HepG2 (cell line): Measurements from ENCODE around the gene CIITA. TPM values are rescaled to one million over a fixed set of nuclear protein-coding genes. Genes with fewer than 3 reads are reported as not detected.
A peak's percentile ranks its signal among the peaks of the same experiment; 100 is the strongest.

Experiments
- BRF2 ChIP-seq: sonication (generic); formaldehyde crosslinking; IDR thresholded peaks from 2 replicates; pipeline ENCODE4 v1.8.1; 2022; ENCODE audit warnings: mild to moderate bottlenecking, missing genetic modification reagents
- HOXA3 ChIP-seq: sonication (generic); formaldehyde crosslinking; IDR thresholded peaks from 2 replicates; pipeline ENCODE4 v1.5.0; 2020; ENCODE audit warnings: missing genetic modification reagents
- MXI1 ChIP-seq: IDR thresholded peaks from 3 replicates; pipeline ENCODE4 v1.6.1; 2012; ENCODE audit warnings: low read depth, low read length, inconsistent platforms, borderline replicate concordance
- NFKB2 ChIP-seq: sonication (generic); formaldehyde crosslinking; IDR thresholded peaks from 2 replicates; pipeline ENCODE4 v1.4.0; 2020; ENCODE audit warnings: missing genetic modification reagents, borderline replicate concordance
- RNF219 ChIP-seq: sonication (generic); formaldehyde crosslinking; IDR thresholded peaks from 2 replicates; pipeline ENCODE4 v1.5.0; 2020; ENCODE audit warnings: mild to moderate bottlenecking, missing genetic modification reagents
- TOPORS ChIP-seq: sonication (generic); formaldehyde crosslinking; IDR thresholded peaks from 2 replicates; pipeline ENCODE4 v1.8.0; 2023; ENCODE audit warnings: mild to moderate bottlenecking, missing genetic modification reagents
- ZBTB38 ChIP-seq: sonication (generic); formaldehyde crosslinking; IDR thresholded peaks from 2 replicates; pipeline ENCODE4 v1.5.1; 2020; ENCODE audit warnings: mild to moderate bottlenecking, missing genetic modification reagents
- ZBTB7A ChIP-seq: sonication (generic); formaldehyde crosslinking; IDR thresholded peaks from 2 replicates; pipeline ENCODE4 v1.8.0; 2022; ENCODE audit warnings: mild to moderate bottlenecking, missing genetic modification reagents
- ZFP36L1 ChIP-seq: sonication (generic); formaldehyde crosslinking; IDR thresholded peaks from 2 replicates; pipeline ENCODE4 v1.8.0; 2022; ENCODE audit warnings: mild to moderate bottlenecking, missing genetic modification reagents, moderate library complexity
- ZFP82 ChIP-seq: sonication (generic); formaldehyde crosslinking; IDR thresholded peaks from 2 replicates; pipeline ENCODE4 v1.5.1; 2020; ENCODE audit warnings: mild to moderate bottlenecking, missing genetic modification reagents, borderline replicate concordance
- ZFX ChIP-seq: sonication (generic); formaldehyde crosslinking; IDR thresholded peaks from 2 replicates; pipeline ENCODE4 v1.4.0; 2020; ENCODE audit warnings: mild to moderate bottlenecking, low read depth, missing genetic modification reagents, moderate library complexity
- ZNF33B ChIP-seq: sonication (generic); formaldehyde crosslinking; IDR thresholded peaks from 2 replicates; pipeline ENCODE4 v1.5.1; 2020; ENCODE audit warnings: mild to moderate bottlenecking, missing genetic modification reagents
- ZNF350 ChIP-seq: sonication (generic); formaldehyde crosslinking; IDR thresholded peaks from 2 replicates; pipeline ENCODE4 v1.4.0; 2020; ENCODE audit warnings: mild to moderate bottlenecking, low read depth, missing genetic modification reagents, borderline replicate concordance
- ZNF556 ChIP-seq: sonication (generic); formaldehyde crosslinking; IDR thresholded peaks from 2 replicates; pipeline ENCODE4 v1.4.0; 2020; ENCODE audit warnings: mild to moderate bottlenecking, missing genetic modification reagents, borderline replicate concordance
- ZNF616 ChIP-seq: sonication (generic); formaldehyde crosslinking; IDR thresholded peaks from 2 replicates; pipeline ENCODE4 v1.5.0; 2020; ENCODE audit warnings: low read depth, mild to moderate bottlenecking, missing genetic modification reagents
- ZNF781 ChIP-seq: sonication (generic); formaldehyde crosslinking; IDR thresholded peaks from 2 replicates; pipeline ENCODE4 v1.5.1; 2020; ENCODE audit warnings: borderline replicate concordance, mild to moderate bottlenecking, missing genetic modification reagents; ENCODE audit errors: not compliant biosample characterization
- ZNF788 ChIP-seq: sonication (generic); formaldehyde crosslinking; IDR thresholded peaks from 2 replicates; pipeline ENCODE4 v1.5.0; 2020; ENCODE audit warnings: mild to moderate bottlenecking, missing genetic modification reagents, borderline replicate concordance
- polyA plus RNA-seq, 8 experiments: library from polyadenylated mRNA; depleted of rRNA in 3 of 8; stranded (reverse) in 7 of 8; unstranded in 1 of 8; fragments of >200 nt; fragmentation: Illumina TruSeq in 4 of 8; extraction: Trizol in 4 of 8; gene quantifications; 2 replicates each; pipeline versions ENCODE4 v1.2.1 to v1.2.3, GENCODE V29; 2011 to 2016; ENCODE audit warnings: low read depth in 4 of 8, missing spikeins in 1 of 8, mixed read lengths in 1 of 8; ENCODE audit not compliant: insufficient read depth in 1 of 8
- total RNA-seq, 5 experiments: library from RNA; depleted of rRNA; stranded (reverse); fragments of >200 nt; fragmentation: Illumina TruSeq; extraction: Trizol; gene quantifications; 2 replicates each; pipeline ENCODE4 v1.2.3, GENCODE V29; 2016; ENCODE audit warnings: low read depth in 1 of 5
- TF ChIP-seq, protein P1 (sequence below): sonication (generic); formaldehyde crosslinking; IDR thresholded peaks from 2 replicates; pipeline ENCODE4 v1.8.1; 2023; ENCODE audit warnings: mild to moderate bottlenecking, inconsistent platforms, moderate library complexity, missing genetic modification reagents, borderline replicate concordance
- TF ChIP-seq, protein P2 (sequence below): IDR thresholded peaks from 2 replicates; pipeline ENCODE4 v1.6.1; 2016; ENCODE audit warnings: missing compliant biosample characterization, missing genetic modification reagents, borderline replicate concordance
- TF ChIP-seq, protein P3 (sequence below): sonication (generic); formaldehyde crosslinking; IDR thresholded peaks from 2 replicates; pipeline ENCODE4 v1.4.0; 2020; ENCODE audit warnings: mild to moderate bottlenecking, missing genetic modification reagents
- TF ChIP-seq, protein P4 (sequence below): sonication (generic); IDR thresholded peaks from 2 replicates; pipeline ENCODE4 v1.6.1; 2016; ENCODE audit warnings: low read depth, borderline replicate concordance

Gene CIITA
- total and polyA plus RNA-seq, 2 of the 13 experiments (the other 11 are each of a cell fraction or from before 2014, with no cell fraction given) = 0.08 to 0.09 TPM

GRCh38 chr16:10941127-10941933 lies 64.3 kb downstream of the CIITA start (continued):
- TF ChIP-seq, protein P1, sequence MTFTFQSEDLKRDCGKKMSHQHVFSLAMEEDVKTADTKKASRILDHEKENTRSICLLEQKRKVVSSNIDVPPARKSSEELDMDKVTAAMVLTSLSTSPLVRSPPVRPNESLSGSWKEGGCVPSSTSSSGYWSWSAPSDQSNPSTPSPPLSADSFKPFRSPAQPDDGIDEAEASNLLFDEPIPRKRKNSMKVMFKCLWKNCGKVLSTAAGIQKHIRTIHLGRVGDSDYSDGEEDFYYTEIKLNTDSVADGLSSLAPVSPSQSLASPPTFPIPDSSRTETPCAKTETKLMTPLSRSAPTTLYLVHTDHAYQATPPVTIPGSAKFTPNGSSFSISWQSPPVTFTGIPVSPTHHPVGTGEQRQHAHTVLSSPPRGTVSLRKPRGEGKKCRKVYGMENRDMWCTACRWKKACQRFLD = peak; percentile 62; the same call in 1 of the 2 replicates
- TF ChIP-seq RNF219 (CRISPR knock-in tag) (no peak), ZFX (CRISPR knock-in tag) (peak; percentile 82), TOPORS (CRISPR knock-in tag) (peak; percentile 17; the same call in 1 of the 2 replicates), HOXA3 (CRISPR knock-in tag) (peak; percentile 52), ZNF556 (no peak), ZBTB38 (CRISPR knock-in tag) (no peak), NFKB2 (CRISPR knock-in tag) (peak; percentile 86), ZNF788 (CRISPR knock-in tag) (0 out of 2 replicates have a peak, but pooled peaks have one; percentile 38), ZNF781 (CRISPR knock-in tag) (peak; percentile 39), ZNF616 (CRISPR knock-in tag) (peak; percentile 74; the same call in 1 of the 2 replicates), MXI1 (no peak), ZFP36L1 (CRISPR knock-in tag) (no peak), BRF2 (no peak), ZFP82 (CRISPR knock-in tag) (peak; percentile 80; the same call in 1 of the 2 replicates), ZNF33B (no peak), ZBTB7A (CRISPR knock-in tag) (peak; percentile 61), ZNF350 (peak; percentile 40; the same call in 1 of the 2 replicates)
- TF ChIP-seq, protein P2, sequence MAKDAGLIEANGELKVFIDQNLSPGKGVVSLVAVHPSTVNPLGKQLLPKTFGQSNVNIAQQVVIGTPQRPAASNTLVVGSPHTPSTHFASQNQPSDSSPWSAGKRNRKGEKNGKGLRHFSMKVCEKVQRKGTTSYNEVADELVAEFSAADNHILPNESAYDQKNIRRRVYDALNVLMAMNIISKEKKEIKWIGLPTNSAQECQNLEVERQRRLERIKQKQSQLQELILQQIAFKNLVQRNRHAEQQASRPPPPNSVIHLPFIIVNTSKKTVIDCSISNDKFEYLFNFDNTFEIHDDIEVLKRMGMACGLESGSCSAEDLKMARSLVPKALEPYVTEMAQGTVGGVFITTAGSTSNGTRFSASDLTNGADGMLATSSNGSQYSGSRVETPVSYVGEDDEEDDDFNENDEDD (CRISPR knock-in tag) = peak; percentile 60; the same call in 1 of the 2 replicates
- TF ChIP-seq, protein P3, sequence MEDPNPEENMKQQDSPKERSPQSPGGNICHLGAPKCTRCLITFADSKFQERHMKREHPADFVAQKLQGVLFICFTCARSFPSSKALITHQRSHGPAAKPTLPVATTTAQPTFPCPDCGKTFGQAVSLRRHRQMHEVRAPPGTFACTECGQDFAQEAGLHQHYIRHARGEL (CRISPR knock-in tag) = 0 out of 2 replicates have a peak, but pooled peaks have one; percentile 34
- TF ChIP-seq, protein P4, sequence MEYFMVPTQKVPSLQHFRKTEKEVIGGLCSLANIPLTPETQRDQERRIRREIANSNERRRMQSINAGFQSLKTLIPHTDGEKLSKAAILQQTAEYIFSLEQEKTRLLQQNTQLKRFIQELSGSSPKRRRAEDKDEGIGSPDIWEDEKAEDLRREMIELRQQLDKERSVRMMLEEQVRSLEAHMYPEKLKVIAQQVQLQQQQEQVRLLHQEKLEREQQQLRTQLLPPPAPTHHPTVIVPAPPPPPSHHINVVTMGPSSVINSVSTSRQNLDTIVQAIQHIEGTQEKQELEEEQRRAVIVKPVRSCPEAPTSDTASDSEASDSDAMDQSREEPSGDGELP = no peak
